Cortex of kidney (tissue), 1 donor: ENCODE results near the gene MKX.

Experiments used
- DNase-seq: peaks from one replicate; lab custom pipeline; 2025; lab: John Stamatoyannopoulos, UW

MKX gene

DNA sequence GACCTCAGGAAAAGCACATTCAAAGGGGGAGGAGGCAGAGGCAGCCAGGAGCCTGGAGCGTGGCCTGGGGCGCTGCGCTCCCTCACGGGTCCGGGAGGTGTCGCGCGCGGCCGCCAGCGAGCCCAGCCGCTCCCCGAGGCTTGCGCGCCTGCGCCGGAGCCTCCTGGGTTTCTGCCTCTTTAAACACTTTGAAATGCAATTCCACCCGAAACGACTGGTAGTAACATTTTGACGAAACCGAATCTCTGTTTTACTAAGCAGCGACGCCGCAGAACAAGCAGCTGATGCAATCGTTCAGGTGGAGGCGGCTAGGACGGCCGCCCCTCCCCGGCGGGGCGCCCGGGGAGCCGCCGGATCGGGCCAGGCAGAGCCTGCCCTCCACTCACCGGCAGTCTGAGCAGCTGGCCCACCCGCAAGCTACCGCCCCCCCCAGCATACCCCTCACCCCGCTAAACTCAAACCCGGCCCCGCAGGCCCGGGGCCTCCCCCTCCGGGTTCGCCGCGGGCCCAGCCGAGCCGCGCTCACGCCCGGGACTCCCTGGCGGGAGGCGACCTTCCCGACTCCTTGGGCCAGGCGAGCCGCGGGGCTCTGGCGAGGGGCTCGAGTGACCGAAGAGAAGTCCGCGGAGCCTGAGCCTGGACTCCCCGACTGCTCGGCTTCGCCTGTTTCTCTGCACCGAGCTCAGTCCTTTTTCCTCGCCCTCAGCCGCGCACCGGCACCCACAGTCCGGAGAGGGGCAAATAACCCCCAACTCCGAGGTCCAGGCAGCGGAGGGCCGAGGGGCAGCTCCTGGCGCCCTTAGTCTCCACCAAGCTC, 3.2 kb downstream of the MKX start:
- no peak for DNase-seq

- no peak for DNase-seq
Measured at GRCh38 chr10:27741173-27742091, 4.2 kb downstream of the MKX start.

DNA sequence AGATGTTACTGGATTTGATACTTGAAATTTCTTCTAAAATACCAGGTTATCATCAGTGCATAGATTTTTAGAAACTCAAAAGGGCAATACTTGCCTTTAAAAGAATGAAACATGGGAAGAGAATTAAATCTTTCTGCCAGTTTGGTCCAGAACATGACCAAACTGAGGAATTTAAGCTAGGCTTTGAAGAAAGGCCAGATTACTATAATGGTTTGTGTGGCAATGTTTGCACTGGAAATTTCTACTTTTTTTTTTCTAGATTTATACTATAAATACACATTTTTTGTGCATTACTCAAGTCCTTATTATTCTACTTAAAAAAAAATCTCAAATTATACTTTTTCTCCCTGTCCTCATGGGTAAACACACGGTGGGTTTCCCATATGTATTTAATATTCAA, 9.2 kb downstream of the MKX start:
- DNase-seq, result no peak

- DNase-seq, result no peak
Measured at GRCh38 chr10:27730041-27730440, 15.6 kb downstream of the MKX start.

DNA sequence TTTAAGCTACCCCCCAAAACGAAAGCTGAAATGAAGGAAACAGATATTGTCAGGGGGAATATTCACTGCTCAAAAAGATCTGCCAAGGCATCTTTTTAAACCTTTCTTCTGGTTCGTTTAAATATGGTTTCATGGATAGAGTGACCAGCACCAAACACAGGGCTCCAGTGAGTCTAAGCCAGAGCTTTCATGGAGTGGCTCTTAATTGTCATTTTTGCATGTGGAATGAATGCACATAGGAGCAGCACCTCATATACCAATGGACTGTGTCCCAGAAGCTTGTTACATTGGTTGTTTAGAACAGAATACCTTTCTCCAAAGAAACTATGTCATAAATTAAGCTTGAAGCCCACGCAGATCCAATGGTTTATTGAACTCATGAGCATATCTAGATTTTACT, 17.3 kb downstream of the MKX start:
- no peak for DNase-seq

DNA sequence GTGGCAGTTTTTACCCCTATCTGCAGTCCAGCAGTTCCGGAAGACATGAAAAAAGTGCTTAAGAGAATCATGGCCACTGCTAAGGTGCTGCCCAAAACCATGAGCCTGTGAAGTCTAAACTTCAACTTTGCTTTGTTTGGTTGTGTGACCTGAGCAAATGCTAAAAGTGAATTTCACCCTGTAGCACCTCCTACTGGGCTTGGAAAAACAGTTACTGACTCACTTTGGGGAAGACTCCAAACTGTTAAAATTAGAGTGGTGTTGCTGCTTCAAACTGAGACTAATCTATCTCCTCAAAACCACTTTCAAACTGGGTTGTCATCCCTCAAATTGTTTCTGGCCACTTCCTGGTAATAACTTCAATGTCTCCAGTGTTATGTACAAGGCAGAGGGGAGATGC, 21.3 kb downstream of the MKX start:
- DNase-seq, result no peak

GRCh38 chr10:27723436-27723835, 22.2 kb downstream of the MKX start:
- no peak for DNase-seq

GRCh38 chr10:27720529-27720928, 25.1 kb downstream of the MKX start:
- no peak for DNase-seq

GRCh38 chr10:27719052-27719451, 26.6 kb downstream of the MKX start:
- DNase-seq, result no peak

DNA sequence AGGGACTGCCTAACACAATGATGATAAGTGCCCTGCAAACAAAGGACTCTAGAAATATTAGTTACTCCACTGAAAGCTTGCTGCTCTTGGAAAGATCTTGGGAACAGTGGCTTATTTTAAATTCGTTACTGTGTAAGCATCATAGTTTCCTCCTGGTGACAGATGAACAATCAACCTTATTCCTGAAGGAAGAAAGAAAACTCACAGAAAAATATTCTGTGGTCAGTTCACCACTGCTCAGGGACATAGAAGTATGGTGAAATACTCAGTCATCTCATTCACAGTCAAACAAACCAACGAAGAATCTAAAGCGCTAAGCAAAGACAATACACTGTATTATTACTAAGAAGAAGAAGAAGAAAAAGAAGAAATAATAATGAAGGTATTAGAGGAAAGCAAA, 27.8 kb downstream of the MKX start:
- DNase-seq, result no peak

DNA sequence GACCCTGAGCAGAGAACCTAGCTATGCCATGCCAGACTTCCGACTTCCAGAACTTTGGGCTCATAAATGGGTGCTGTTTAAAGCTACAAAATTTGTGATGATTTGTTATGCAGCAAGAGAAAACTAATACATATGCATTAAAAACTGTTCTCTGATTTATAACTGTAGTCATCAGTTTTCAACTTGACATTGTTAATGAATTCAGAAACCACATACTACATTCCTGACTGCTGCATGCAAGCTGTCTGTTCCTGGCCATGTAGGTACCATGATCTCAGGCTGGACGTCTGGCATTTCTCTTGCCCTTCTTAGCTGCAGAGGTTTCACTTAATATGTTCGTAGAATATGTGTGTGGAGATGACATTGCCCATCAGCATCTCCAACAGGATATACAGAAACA, 28.4 kb downstream of the MKX start:
- no peak for DNase-seq

DNA sequence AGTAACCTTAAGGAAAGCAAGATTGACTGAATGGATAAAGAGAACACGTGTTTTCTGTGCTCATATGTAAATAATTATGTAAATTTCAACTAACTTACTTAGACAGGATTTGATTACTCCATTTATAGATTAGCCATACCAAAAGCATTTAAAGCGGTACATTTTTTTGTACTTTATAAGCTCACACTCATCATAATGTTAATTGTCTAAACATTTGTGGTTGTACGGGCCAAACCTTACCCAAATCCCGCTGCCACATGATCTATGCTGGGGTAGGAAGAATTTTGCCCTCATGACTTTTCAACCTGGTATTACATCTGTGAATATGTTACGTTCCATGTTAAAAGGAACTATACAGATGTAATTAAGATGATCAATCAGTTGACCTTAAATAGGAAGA, 29.1 kb downstream of the MKX start:
- DNase-seq, result no peak

DNA sequence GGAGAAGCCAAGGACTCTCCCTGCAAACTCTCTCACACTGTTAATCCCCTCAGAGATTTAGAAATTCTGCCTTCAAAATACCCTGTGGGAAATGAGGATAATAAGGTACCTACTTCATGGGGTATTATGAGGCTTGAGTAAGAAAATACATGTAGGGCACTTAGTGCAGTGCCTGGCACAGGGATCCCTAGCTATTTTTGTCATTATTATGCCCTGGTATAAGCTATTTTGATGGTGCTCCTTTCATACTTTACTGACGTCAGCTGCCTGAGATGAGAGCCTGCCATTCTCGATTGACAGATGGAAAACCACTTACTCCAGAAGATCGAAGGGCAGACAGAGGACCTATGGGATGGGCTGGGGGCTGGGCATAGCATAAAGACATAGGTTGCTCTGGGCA, 30.1 kb downstream of the MKX start:
- DNase-seq, result no peak

DNA sequence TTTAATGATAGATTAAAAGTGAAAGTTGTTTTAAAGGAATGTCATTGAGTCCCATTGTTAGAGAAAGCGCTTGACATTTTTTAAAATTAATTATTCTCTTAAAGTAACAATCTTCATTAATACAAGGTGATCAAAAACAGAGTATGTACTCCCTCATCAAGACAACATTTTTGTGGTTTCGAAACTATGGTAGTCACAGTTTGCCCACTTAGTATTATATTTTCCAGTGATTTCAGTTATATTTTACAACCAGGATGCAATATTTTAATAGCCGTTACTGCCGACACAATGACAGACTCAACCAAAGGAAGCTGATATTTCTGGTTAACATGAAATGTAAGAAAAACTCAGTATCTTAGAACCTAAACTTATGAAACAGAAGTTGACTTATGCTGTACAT, 31.3 kb downstream of the MKX start:
- no peak for DNase-seq

- DNase-seq, result no peak
Measured at GRCh38 chr10:27713941-27714340, 31.7 kb downstream of the MKX start.

GRCh38 chr10:27710014-27710413, 35.6 kb downstream of the MKX start:
- DNase-seq, result no peak

GRCh38 chr10:27709304-27709703, 36.3 kb downstream of the MKX start:
- DNase-seq, result no peak

DNA sequence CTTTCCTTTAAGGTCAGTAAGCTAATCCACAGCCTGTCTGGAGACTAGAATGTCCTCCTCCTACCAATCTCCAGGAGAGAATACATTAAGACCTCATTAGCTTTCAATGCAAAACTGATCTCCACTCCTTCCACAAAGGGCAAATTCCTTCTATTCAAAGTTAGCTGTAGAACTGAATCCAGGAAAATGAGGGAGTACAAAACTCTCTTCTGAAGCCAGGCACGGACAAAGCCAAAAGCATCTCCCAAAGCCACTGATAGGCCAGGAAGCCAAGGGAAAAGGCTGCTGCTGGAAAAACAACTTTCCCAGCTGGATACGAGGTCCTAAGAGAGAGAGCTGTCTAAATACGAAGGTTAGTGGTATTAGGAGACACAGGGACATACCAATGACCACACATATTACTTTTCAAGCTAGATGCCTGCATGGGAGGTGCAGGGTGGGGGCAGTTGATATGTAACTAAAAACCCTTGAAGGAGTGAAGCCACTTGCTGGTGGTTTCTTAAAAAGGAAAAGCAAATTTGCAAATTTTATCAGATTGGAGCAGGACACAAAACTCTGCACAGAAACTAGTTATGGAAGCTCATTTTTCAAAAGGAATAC, 43.6 kb downstream of the MKX start:
- DNase-seq, result no peak

DNA sequence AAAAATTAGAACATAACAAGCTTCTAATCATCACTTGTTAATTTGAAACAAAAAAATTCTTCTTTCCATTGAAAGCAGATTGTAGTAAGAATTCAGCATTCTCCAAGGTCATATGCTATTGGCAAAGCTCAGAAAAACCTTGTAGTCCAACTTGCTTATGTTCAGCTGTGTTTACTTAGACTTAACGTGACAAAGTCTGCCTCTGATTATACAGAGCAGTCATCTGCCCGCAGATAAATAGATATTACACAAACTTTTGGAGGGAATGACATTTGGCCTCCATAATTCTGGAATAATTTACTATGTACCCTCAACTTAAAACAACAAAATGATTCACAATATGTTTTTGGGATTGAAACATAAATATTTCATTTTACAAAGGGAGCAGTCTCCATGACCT, 45.8 kb downstream of the MKX start:
- no peak for DNase-seq

GRCh38 chr10:27698961-27699360, 46.7 kb downstream of the MKX start:
- no peak for DNase-seq

DNA sequence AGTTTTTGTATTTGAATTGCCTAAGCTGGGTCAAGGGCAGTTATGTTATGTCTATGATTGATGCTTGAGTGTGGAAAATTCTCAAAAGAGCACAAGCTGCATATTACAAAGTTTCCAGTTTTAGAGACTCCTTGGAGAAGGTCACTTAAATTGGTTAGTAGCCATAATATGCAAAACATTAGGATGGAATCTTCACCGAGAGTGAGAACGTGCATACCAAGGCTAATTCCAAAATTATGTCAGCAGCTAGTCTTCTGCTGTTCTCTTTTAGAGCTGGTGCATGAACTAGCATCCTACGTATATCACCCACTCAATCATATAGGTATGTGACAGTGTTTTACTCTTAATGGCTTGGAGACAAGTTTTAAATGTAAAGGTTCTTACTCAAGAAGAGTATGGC, 49.2 kb downstream of the MKX start:
- no peak for DNase-seq

DNA sequence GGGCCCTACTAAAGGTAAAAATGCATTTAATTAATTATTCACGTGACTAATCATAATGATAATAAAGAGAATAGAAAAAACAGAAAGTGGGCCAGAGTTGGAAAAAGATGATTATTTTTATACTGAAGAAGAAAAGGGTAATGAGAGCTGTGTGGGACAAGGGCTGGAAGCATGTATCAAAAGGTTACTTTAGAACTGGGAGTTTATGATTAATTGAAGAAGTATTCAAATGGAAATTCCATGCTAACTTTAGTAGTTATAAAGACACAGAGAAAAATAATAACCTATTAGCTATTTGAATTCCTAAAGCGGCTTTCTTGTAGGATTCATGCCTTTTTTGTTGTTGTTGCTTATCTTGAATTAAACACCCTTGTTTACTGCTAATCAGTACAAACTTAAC, 49.9 kb downstream of the MKX start:
- no peak for DNase-seq

DNA sequence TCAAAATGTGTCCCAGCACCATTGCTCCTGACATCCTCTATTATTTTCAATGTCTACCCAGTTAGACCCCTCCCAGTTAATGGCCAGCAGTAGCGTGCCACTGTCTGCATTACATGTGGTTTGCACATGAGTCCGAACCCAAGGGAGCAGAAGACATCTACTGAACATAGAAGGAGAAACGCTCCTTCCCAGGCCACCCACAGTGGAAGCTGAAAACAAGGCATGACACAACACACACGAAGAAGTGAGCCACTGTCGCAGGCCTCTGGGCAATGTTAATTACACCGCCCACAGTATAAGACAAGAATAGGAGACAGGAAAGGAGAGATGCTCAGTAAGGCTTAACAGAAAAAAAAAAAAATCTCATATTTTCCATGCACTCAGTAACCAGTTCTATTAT, 50.5 kb downstream of the MKX start:
- no peak for DNase-seq
